GM21390 (cell line): ENCODE results near the gene DOCK6.

Source experiments
- ATAC-seq: cut with Tn5 transposase; IDR thresholded peaks from one replicate; pipeline ENCODE4 v1.9.1; 2021; ENCODE audit not compliant: unreplicated experiment

Gene DOCK6

GRCh38 chr19:11261971-11262839, at the start of gene DOCK6:
Gene DOCK6 (minus strand): TSS chr19:11262524. CDS start chr19:11262440, 84 bp downstream.
- ATAC-seq, result no peak

GRCh38 chr19:11306337-11306736, 44.0 kb upstream of the DOCK6 start:
- ATAC-seq, result no peak

GRCh38 chr19:11304936-11305335, 42.6 kb upstream of the DOCK6 start:
- ATAC-seq, result no peak

GRCh38 chr19:11300811-11301120, 38.4 kb upstream of the DOCK6 start:
- ATAC-seq, result no peak

GRCh38 chr19:11299946-11300810, 37.9 kb upstream of the DOCK6 start:
- ATAC-seq, result no peak

- ATAC-seq, result no peak
Measured at GRCh38 chr19:11296264-11296663, 33.9 kb upstream of the DOCK6 start.

- ATAC-seq, result no peak
Measured at GRCh38 chr19:11295665-11296245, 33.4 kb upstream of the DOCK6 start, which contains the start of gene TSPAN16. Gene TSPAN16 (plus strand): TSS chr19:11296160. CDS start chr19:11296298, 138 bp downstream.

- no peak for ATAC-seq
Measured at GRCh38 chr19:11295180-11295579, 32.9 kb upstream of the DOCK6 start.

- no peak for ATAC-seq
Measured at GRCh38 chr19:11293433-11294389, 31.4 kb upstream of the DOCK6 start.

GRCh38 chr19:11291991-11292390, 29.7 kb upstream of the DOCK6 start:
- no peak for ATAC-seq

GRCh38 chr19:11291415-11291814, 29.1 kb upstream of the DOCK6 start:
- ATAC-seq, result no peak

GRCh38 chr19:11290256-11290655, 27.9 kb upstream of the DOCK6 start:
- no peak for ATAC-seq

GRCh38 chr19:11288349-11288748, 26.0 kb upstream of the DOCK6 start:
- ATAC-seq, result no peak

- no peak for ATAC-seq
Measured at GRCh38 chr19:11286312-11286974, 24.1 kb upstream of the DOCK6 start.

GRCh38 chr19:11284515-11284914, 22.2 kb upstream of the DOCK6 start:
- no peak for ATAC-seq

- ATAC-seq, result no peak
Measured at GRCh38 chr19:11281356-11282049, 19.2 kb upstream of the DOCK6 start.

- ATAC-seq, result no peak
Measured at GRCh38 chr19:11279505-11280236, 17.3 kb upstream of the DOCK6 start.

GRCh38 chr19:11278670-11279069, 16.3 kb upstream of the DOCK6 start:
- ATAC-seq, result no peak
